OCI-LY7 (cell line): Measurements from ENCODE around the gene SPECC1. TPM values are rescaled to one million over a fixed set of nuclear protein-coding genes. Genes with fewer than 3 reads are reported as not detected.

ENCODE experiments used
- BruUV-seq: library from RNA; stranded (reverse); fragments of 400-500 nt; replicated peaks from 2 replicates; lab custom pipeline; 2021; lab: Mats Ljungman, UMichigan
- CTCF ChIA-PET: fragments of 300-600 bp; sonication (Branson Sonifier 250); formaldehyde crosslinking; loops from one replicate; lab custom pipeline; 2022; ENCODE audit warnings: antibody characterized with exemption; ENCODE audit not compliant: unreplicated experiment; lab: Charles Lee
- POLR2A ChIA-PET: fragments of 300-600 bp; sonication (Branson Sonifier 250); formaldehyde crosslinking; loops from one replicate; lab custom pipeline; 2022; ENCODE audit warnings: antibody characterized with exemption; lab: Charles Lee
- DNase-seq: peaks from one replicate; pipeline ENCODE4 v3.0.0-alpha.2; 2015; ENCODE audit warnings: low spot score
- H2AFZ ChIP-seq: fragments of 200-600 bp; sonication (generic), shearing (Covaris generic); 2 replicates; pipeline ENCODE4 v1.6.1; 2014; ENCODE audit warnings: mild to moderate bottlenecking, antibody characterized with exemption, low read length, moderate library complexity
- H3K27ac ChIP-seq: fragments of 200-600 bp; sonication (generic); 2 replicates; pipeline ENCODE4 v1.5.1; 2014; ENCODE audit warnings: mixed run types, low read depth, mild to moderate bottlenecking, moderate library complexity, low read length, inconsistent platforms; ENCODE audit not compliant: poor library complexity, severe bottlenecking
- H3K36me3 ChIP-seq: fragments of 200-600 bp; sonication (generic); 2 replicates; pipeline ENCODE4 v1.6.1; 2014; ENCODE audit warnings: mild to moderate bottlenecking, antibody characterized with exemption, low read length, moderate library complexity, mixed read lengths; ENCODE audit not compliant: insufficient read depth
- H3K4me1 ChIP-seq: fragments of 200-600 bp; sonication (generic); 2 replicates; pipeline ENCODE4 v1.5.1; 2014; ENCODE audit warnings: mild to moderate bottlenecking, low read length; ENCODE audit not compliant: insufficient read depth, poor library complexity, severe bottlenecking
- H3K4me2 ChIP-seq: fragments of 200-600 bp; sonication (generic); 2 replicates; pipeline ENCODE4 v1.6.1; 2014; ENCODE audit warnings: mild to moderate bottlenecking, low read length
- H3K4me3 ChIP-seq: fragments of 200-600 bp; sonication (generic); 2 replicates; pipeline ENCODE4 v1.5.1; 2014; ENCODE audit warnings: mild to moderate bottlenecking, low read depth, low read length; ENCODE audit not compliant: poor library complexity, severe bottlenecking
- H3K79me2 ChIP-seq: fragments of 200-600 bp; sonication (generic); 2 replicates; pipeline ENCODE4 v1.6.1; 2016; ENCODE audit warnings: low read depth, mild to moderate bottlenecking, low read length, moderate library complexity, mixed read lengths; ENCODE audit not compliant: insufficient read depth
- H3K9me2 ChIP-seq: fragments of 200-600 bp; sonication (generic); 2 replicates; pipeline ENCODE4 v1.6.1; 2016; ENCODE audit warnings: mild to moderate bottlenecking, low read length, mixed read lengths; ENCODE audit not compliant: insufficient read depth
- H3K9me3 ChIP-seq: fragments of 200-600 bp; sonication (generic); 2 replicates; pipeline ENCODE4 v1.6.1; 2014; ENCODE audit warnings: mild to moderate bottlenecking, mixed run types, low read length, mixed read lengths
- H4K20me1 ChIP-seq: fragments of 200-600 bp; sonication (generic); 2 replicates; pipeline ENCODE4 v1.6.1; 2014; ENCODE audit warnings: mild to moderate bottlenecking, antibody characterized with exemption, low read length, moderate library complexity, mixed read lengths; ENCODE audit not compliant: insufficient read depth
- CTCF ChIP-seq: fragments of 200-600 bp; sonication (generic); conservative IDR thresholded peaks from 2 replicates; pipeline ENCODE4 v1.5.1; 2014; ENCODE audit warnings: mild to moderate bottlenecking, antibody characterized with exemption, low read length, moderate library complexity, mixed read lengths
- EZH2phosphoT487 ChIP-seq: fragments of 200-600 bp; sonication (generic); IDR thresholded peaks from 2 replicates; pipeline ENCODE4 v1.6.1; 2018; ENCODE audit warnings: low read depth, borderline replicate concordance, mild to moderate bottlenecking, mixed run types, antibody characterized with exemption, low read length, moderate library complexity, mixed read lengths
- intact Hi-C: fragments of 100-400 bp; cut with micrococcal nuclease; formaldehyde crosslinking; loops from one replicate; pipeline ENCODE4 v1.10.0; 2022; ENCODE audit not compliant: unreplicated experiment
- total RNA-seq, 2 experiments: library from RNA; depleted of rRNA in 1 of 2; stranded (reverse); fragments of >200 nt in 1 of 2; shearing (Covaris generic) in 1 of 2; gene quantifications; 2 replicates each; pipeline ENCODE4 v1.2.3, GENCODE V29; 2014 to 2022

The SPECC1 gene
- total RNA-seq, 2 experiments from 2014 or later: 0.47 to 2.8 TPM

- H3K9me3 ChIP-seq: no peaks in the 10 kb centered on the region
- H3K4me2 ChIP-seq: no peak overlapping the region
- no peak for DNase-seq
- H3K4me3 ChIP-seq: no peak overlapping the region
- no peak overlapping the region for H3K27ac ChIP-seq
- intact Hi-C loops: no loop called here
- H4K20me1 ChIP-seq: no peaks in the 10 kb centered on the region
- TF ChIP-seq CTCF: no peak
- no peak for TF ChIP-seq EZH2phosphoT487
- H3K9me2 ChIP-seq: no peaks in the 10 kb centered on the region
- H2AFZ ChIP-seq: no peak overlapping the region
- CTCF ChIA-PET: no interaction called here
- POLR2A ChIA-PET: no interaction called here
- no peaks in the 10 kb centered on the region for H3K79me2 ChIP-seq
- no peaks in the 10 kb centered on the region for H3K36me3 ChIP-seq
- no peaks in the 10 kb centered on the region for H3K4me1 ChIP-seq
- no TSS peak for BruUV-seq
Observed at GRCh38 chr17:20022701-20023100, 13.5 kb downstream of the SPECC1 start.

GRCh38 chr17:20026960-20027359 lies 17.8 kb downstream of the SPECC1 start:
- Histone ChIP-seq H4K20me1 (no peaks in the 10 kb centered on the region), H3K79me2 (no peaks in the 10 kb centered on the region), H3K9me3 (no peaks in the 10 kb centered on the region), H3K4me2 (no peak overlapping the region), H3K9me2 (no peaks in the 10 kb centered on the region), H3K27ac (no peak overlapping the region), H3K4me3 (no peak overlapping the region), H3K4me1 (no peaks in the 10 kb centered on the region), H3K36me3 (no peaks in the 10 kb centered on the region), H2AFZ (no peak overlapping the region)
- DNase-seq: no peak
- CTCF ChIA-PET: no interaction called here
- POLR2A ChIA-PET: no interaction called here
- BruUV-seq: no TSS peak
- intact Hi-C loops: no loop called here
- TF ChIP-seq EZH2phosphoT487 (no peak), CTCF (no peak)

GRCh38 chr17:20028443-20028842 lies 19.3 kb downstream of the SPECC1 start:
- no peak for TF ChIP-seq EZH2phosphoT487
- TF ChIP-seq CTCF: no peak
- Histone ChIP-seq H3K79me2 (no peaks in the 10 kb centered on the region), H3K4me1 (no peaks in the 10 kb centered on the region), H3K4me3 (no peak overlapping the region), H2AFZ (no peak overlapping the region), H3K27ac (no peak overlapping the region), H3K4me2 (no peak overlapping the region), H4K20me1 (no peaks in the 10 kb centered on the region), H3K9me2 (no peaks in the 10 kb centered on the region), H3K36me3 (no peaks in the 10 kb centered on the region), H3K9me3 (no peaks in the 10 kb centered on the region)
- intact Hi-C loops: no loop called here
- no TSS peak for BruUV-seq
- POLR2A ChIA-PET: no interaction called here
- DNase-seq: no peak
- CTCF ChIA-PET: no interaction called here
